CD8-positive, alpha-beta memory T cell (primary cell): ENCODE measurements around the gene ADAM12. TPM values are rescaled to one million over a fixed set of nuclear protein-coding genes. Genes with fewer than 3 reads are reported as not detected.
A peak's percentile ranks its signal among the peaks of the same experiment; 100 is the strongest.

Source experiments
- CTCF ChIA-PET: fragments of 350-600 bp; sonication (Branson Sonifier 250); formaldehyde crosslinking; loops from one replicate; lab custom pipeline; 2021; ENCODE audit warnings: antibody characterized with exemption; lab: Charles Lee
- POLR2A ChIA-PET: fragments of 350-600 bp; sonication (Branson Sonifier 250); formaldehyde crosslinking; loops from one replicate; lab custom pipeline; 2021; ENCODE audit warnings: antibody characterized with exemption; lab: Charles Lee
- DNase-seq, 5 donors: peaks; one replicate each; pipeline versions ENCODE4 v3.0.0 to v3.0.0-alpha.2; 2020 to 2022; ENCODE audit warnings: mixed read lengths in 1 of 5
- H3K27ac ChIP-seq: one replicate; pipeline ENCODE4 v1.7.0; 2013; ENCODE audit warnings: low read depth, mild to moderate bottlenecking, low read length, moderate library complexity
- H3K27me3 ChIP-seq: 2 replicates; pipeline ENCODE4 v1.7.0; 2013; ENCODE audit warnings: low read length, mild to moderate bottlenecking; ENCODE audit not compliant: insufficient read depth, poor library complexity, severe bottlenecking
- H3K36me3 ChIP-seq: 2 replicates; pipeline ENCODE4 v1.7.0; 2013; ENCODE audit warnings: mild to moderate bottlenecking, low read length, moderate library complexity; ENCODE audit not compliant: insufficient read depth
- H3K4me1 ChIP-seq: 2 replicates; pipeline ENCODE4 v1.7.0; 2013; ENCODE audit warnings: mild to moderate bottlenecking, low read length, moderate library complexity; ENCODE audit not compliant: insufficient read depth
- H3K4me3 ChIP-seq: 2 replicates; pipeline ENCODE4 v1.7.0; 2013; ENCODE audit warnings: mild to moderate bottlenecking, low read length
- H3K9me3 ChIP-seq: 2 replicates; pipeline ENCODE4 v1.7.0; 2013; ENCODE audit warnings: mild to moderate bottlenecking, low read length
- H3K27ac Mint-ChIP-seq, 8 donors: one replicate each; pipeline ENCODE4 v1.8.0; 2020 to 2021; ENCODE audit warnings: mixed read lengths in 8 of 8, mild to moderate bottlenecking in 6 of 8, inconsistent platforms in 3 of 8, moderate library complexity in 3 of 8
- H3K27me3 Mint-ChIP-seq, 2 donors: one replicate each; pipeline ENCODE4 v1.8.0; 2020 to 2021; ENCODE audit warnings: mixed read lengths in 2 of 2, mild to moderate bottlenecking in 1 of 2, moderate library complexity in 1 of 2
- H3K36me3 Mint-ChIP-seq, 3 donors: one replicate each; pipeline ENCODE4 v1.8.0; 2020 to 2021; ENCODE audit warnings: mixed read lengths in 3 of 3, inconsistent platforms in 1 of 3, mild to moderate bottlenecking in 1 of 3
- H3K4me1 Mint-ChIP-seq, 3 donors: one replicate each; pipeline ENCODE4 v1.8.0; 2020 to 2021; ENCODE audit warnings: mixed read lengths in 3 of 3, inconsistent platforms in 1 of 3, mild to moderate bottlenecking in 1 of 3
- H3K4me3 Mint-ChIP-seq, 7 donors: one replicate each; pipeline ENCODE4 v1.8.0; 2020 to 2021; ENCODE audit warnings: mixed read lengths in 7 of 7, mild to moderate bottlenecking in 6 of 7, moderate library complexity in 4 of 7, inconsistent platforms in 2 of 7
- H3K9me3 Mint-ChIP-seq, 5 donors: one replicate each; pipeline ENCODE4 v1.8.0; 2020 to 2022; ENCODE audit warnings: mixed read lengths in 5 of 5, mild to moderate bottlenecking in 3 of 5, moderate library complexity in 2 of 5, inconsistent platforms in 1 of 5
- polyA plus RNA-seq: library from polyadenylated mRNA; unstranded; fragments of 300-500 nt; fragmentation: Illumina TruSeq; gene quantifications from one replicate; pipeline ENCODE4 v1.2.3, GENCODE V29; 2021
- total RNA-seq, 2 experiments: library from RNA; stranded (reverse); gene quantifications; one replicate each; pipeline ENCODE4 v1.2.3, GENCODE V29; 2021

ADAM12 gene
- total and polyA plus RNA-seq, 3 experiments from 2014 or later: 0.11 to 6.4 (median 0.31) TPM

DNA sequence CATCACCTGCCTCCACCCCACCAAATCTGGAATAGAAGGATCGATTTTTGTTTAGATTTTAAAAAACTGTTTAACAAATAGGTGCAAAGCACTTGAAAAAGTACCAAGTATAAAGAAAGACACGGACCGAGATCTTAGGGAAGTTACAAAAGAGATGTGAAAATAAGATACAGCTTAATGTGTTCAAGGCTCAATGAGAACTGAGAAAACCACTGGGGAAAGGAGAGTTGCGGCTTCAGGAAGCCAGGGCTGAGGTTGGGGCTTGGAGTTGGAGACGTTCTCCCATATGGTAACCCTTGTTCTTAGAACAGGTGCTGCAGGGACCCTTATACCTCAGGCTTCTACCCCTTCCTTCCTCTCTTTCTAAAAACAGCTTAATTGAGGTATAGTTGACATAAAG, 351.8 kb downstream of the ADAM12 start:
- peak overlapping the region in 1 of 8 donors; percentile 4 for H3K27ac Mint-ChIP-seq
- H3K9me3 ChIP-seq: no peaks in the 10 kb centered on the region
- H3K36me3 Mint-ChIP-seq: peaks cover 0 to 4% (median 0%) of the 10 kb centered on the region in 3 donors
- H3K36me3 ChIP-seq: no peaks in the 10 kb centered on the region
- POLR2A ChIA-PET: no interaction called here
- CTCF ChIA-PET: no interaction called here
- H3K4me3 Mint-ChIP-seq: no peak overlapping the region
- H3K4me1 Mint-ChIP-seq: peaks cover 1 to 5% (median 3%) of the 10 kb centered on the region in 3 donors
- H3K27me3 Mint-ChIP-seq: peaks cover 0 to 3% of the 10 kb centered on the region in 2 donors
- peaks cover 0 to 11% (median 0%) of the 10 kb centered on the region in 5 donors for H3K9me3 Mint-ChIP-seq
- no peak overlapping the region for H3K4me3 ChIP-seq
- no peaks in the 10 kb centered on the region for H3K27me3 ChIP-seq
- no peak for DNase-seq
- no peak overlapping the region for H3K27ac ChIP-seq
- no peaks in the 10 kb centered on the region for H3K4me1 ChIP-seq

DNA sequence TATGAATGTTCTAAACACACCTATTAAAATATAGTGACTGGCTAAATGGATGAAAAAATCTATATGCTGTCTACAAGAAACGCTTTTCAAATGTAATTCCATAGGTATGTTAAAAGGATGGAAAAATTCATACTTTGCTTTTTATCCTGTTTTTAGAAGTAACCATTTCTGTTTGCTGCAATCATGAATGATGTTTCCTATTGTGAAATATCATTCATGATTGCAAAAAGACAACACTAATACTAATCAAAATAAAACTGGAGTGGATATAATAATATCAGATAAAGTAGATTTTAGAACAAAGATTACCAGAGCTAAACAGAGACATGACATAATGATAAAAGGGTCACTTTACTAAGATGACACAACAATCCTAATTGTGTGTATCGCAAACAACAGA, 353.7 kb downstream of the ADAM12 start:
- peaks cover 0 to 11% (median 2%) of the 10 kb centered on the region in 5 donors for H3K9me3 Mint-ChIP-seq
- CTCF ChIA-PET: no interaction called here

DNA sequence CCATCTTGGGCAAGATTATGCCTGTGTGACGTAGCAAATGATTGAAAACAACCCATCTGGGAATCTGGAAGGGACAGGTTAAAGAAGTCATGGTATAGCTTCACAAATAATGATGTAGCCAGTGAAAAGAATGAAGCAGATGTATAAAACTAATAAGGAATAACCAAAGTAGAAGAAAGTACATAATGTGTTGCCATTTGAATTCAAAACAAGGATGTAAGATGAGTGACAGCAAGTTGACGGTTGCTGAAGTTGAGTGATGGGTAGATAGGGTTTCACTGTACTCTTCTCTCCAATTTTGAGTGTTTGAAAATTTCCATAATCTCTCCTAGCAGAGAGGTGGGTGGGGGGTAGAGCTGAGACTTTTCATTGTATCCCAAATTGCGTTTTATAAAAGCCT, 358.3 kb downstream of the ADAM12 start:
- Mint-ChIP-seq H3K4me3 (no peak overlapping the region), H3K9me3 (peaks cover 2 to 18% (median 4%) of the 10 kb centered on the region in 5 donors), H3K4me1 (no peaks in the 10 kb centered on the region), H3K27me3 (peaks cover 0 to 3% of the 10 kb centered on the region in 2 donors), H3K27ac (no peak overlapping the region), H3K36me3 (peaks cover 0 to 18% (median 3%) of the 10 kb centered on the region in 3 donors)
- Histone ChIP-seq H3K4me3 (no peak overlapping the region), H3K27me3 (no peaks in the 10 kb centered on the region), H3K4me1 (no peaks in the 10 kb centered on the region), H3K36me3 (no peaks in the 10 kb centered on the region), H3K27ac (no peak overlapping the region), H3K9me3 (no peaks in the 10 kb centered on the region)
- no peak for DNase-seq
- ChIA-PET POLR2A (no interaction called here), CTCF (no interaction called here)

More for the DNA sequence above, 353.7 kb downstream of the ADAM12 start:
- H3K27ac ChIP-seq: no peak overlapping the region
- Mint-ChIP-seq H3K27ac (no peak overlapping the region), H3K4me1 (no peaks in the 10 kb centered on the region), H3K27me3 (peaks cover 0 to 3% of the 10 kb centered on the region in 2 donors), H3K4me3 (no peak overlapping the region), H3K36me3 (peaks cover 0 to 6% (median 0%) of the 10 kb centered on the region in 3 donors)
- H3K9me3 ChIP-seq: no peaks in the 10 kb centered on the region
- H3K4me1 ChIP-seq: no peaks in the 10 kb centered on the region
- no peaks in the 10 kb centered on the region for H3K27me3 ChIP-seq
- POLR2A ChIA-PET: no interaction called here
- no peak overlapping the region for H3K4me3 ChIP-seq
- DNase-seq: no peak
- no peaks in the 10 kb centered on the region for H3K36me3 ChIP-seq

- no peak overlapping the region for H3K4me3 ChIP-seq
- ChIA-PET CTCF (no interaction called here), POLR2A (no interaction called here)
- H3K4me1 Mint-ChIP-seq: no peaks in the 10 kb centered on the region
- H3K27me3 ChIP-seq: no peaks in the 10 kb centered on the region
- no peak for DNase-seq
- no peak overlapping the region for H3K4me3 Mint-ChIP-seq
- H3K4me1 ChIP-seq: no peaks in the 10 kb centered on the region
- H3K9me3 Mint-ChIP-seq: peaks cover 2 to 12% (median 7%) of the 10 kb centered on the region in 5 donors
- H3K27ac ChIP-seq: no peak overlapping the region
- no peak overlapping the region for H3K27ac Mint-ChIP-seq
- H3K27me3 Mint-ChIP-seq: peaks cover 0 to 1% of the 10 kb centered on the region in 2 donors
- H3K36me3 Mint-ChIP-seq: peaks cover 0 to 14% (median 5%) of the 10 kb centered on the region in 3 donors
- no peaks in the 10 kb centered on the region for H3K36me3 ChIP-seq
- no peaks in the 10 kb centered on the region for H3K9me3 ChIP-seq
Observed at GRCh38 chr10:126027692-126028091, 360.6 kb downstream of the ADAM12 start.

DNA sequence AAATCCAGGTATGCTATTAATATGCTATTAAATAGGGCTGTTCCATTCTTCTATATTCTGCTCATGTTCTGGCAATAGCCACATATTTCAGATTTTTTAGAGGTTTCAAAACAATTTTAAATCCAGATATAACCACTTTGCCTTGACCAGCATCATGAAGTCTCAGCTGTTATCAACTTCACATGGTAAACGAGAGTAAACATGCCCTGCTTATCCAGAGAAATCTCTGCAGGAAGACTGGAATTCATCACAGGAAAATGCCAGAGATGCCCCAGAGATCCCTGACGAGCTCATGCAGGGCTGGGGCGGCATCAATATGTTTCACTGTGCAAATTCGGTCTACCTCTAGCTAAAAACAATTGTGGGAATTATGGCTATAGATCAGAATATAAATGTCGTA, 365.4 kb downstream of the ADAM12 start:
- no peaks in the 10 kb centered on the region for H3K27me3 ChIP-seq
- H3K4me3 ChIP-seq: no peak overlapping the region
- H3K36me3 Mint-ChIP-seq: peaks cover 0 to 6% (median 2%) of the 10 kb centered on the region in 3 donors
- H3K9me3 Mint-ChIP-seq: peaks cover 0 to 5% (median 3%) of the 10 kb centered on the region in 5 donors
- H3K36me3 ChIP-seq: no peaks in the 10 kb centered on the region
- H3K27ac ChIP-seq: no peak overlapping the region
- no peak overlapping the region for H3K27ac Mint-ChIP-seq
- no peaks in the 10 kb centered on the region for H3K4me1 ChIP-seq
- ChIA-PET CTCF (no interaction called here), POLR2A (no interaction called here)
- H3K27me3 Mint-ChIP-seq: peaks cover 1 to 5% of the 10 kb centered on the region in 2 donors
- DNase-seq: no peak
- no peak overlapping the region for H3K4me3 Mint-ChIP-seq
- no peaks in the 10 kb centered on the region for H3K9me3 ChIP-seq
- H3K4me1 Mint-ChIP-seq: no peaks in the 10 kb centered on the region

GRCh38 chr10:126021833-126022500, 366.3 kb downstream of the ADAM12 start:
- Mint-ChIP-seq H3K4me1 (no peaks in the 10 kb centered on the region), H3K27ac (no peak overlapping the region), H3K9me3 (peaks cover 0 to 5% (median 3%) of the 10 kb centered on the region in 5 donors), H3K36me3 (peaks cover 0 to 6% (median 2%) of the 10 kb centered on the region in 3 donors), H3K27me3 (peaks cover 1 to 5% of the 10 kb centered on the region in 2 donors), H3K4me3 (no peak overlapping the region)
- ChIA-PET POLR2A (no interaction called here), CTCF (no interaction called here)
- no peak overlapping the region for H3K4me3 ChIP-seq
- no peaks in the 10 kb centered on the region for H3K36me3 ChIP-seq
- no peaks in the 10 kb centered on the region for H3K9me3 ChIP-seq
- H3K4me1 ChIP-seq: no peaks in the 10 kb centered on the region
- H3K27ac ChIP-seq: no peak overlapping the region
- H3K27me3 ChIP-seq: no peaks in the 10 kb centered on the region
- DNase-seq: no peak

- no peak for DNase-seq
- H3K27me3 ChIP-seq: no peaks in the 10 kb centered on the region
- Mint-ChIP-seq H3K27me3 (peaks cover 1 to 8% of the 10 kb centered on the region in 2 donors), H3K36me3 (peaks cover 0 to 6% (median 0%) of the 10 kb centered on the region in 3 donors), H3K4me1 (peaks cover 0 to 10% (median 7%) of the 10 kb centered on the region in 3 donors), H3K9me3 (no peaks in the 10 kb centered on the region), H3K27ac (peak overlapping the region in 1 of 8 donors; percentile 14), H3K4me3 (no peak overlapping the region)
- no peaks in the 10 kb centered on the region for H3K9me3 ChIP-seq
- no peaks in the 10 kb centered on the region for H3K4me1 ChIP-seq
- no peaks in the 10 kb centered on the region for H3K36me3 ChIP-seq
- ChIA-PET CTCF (no interaction called here), POLR2A (no interaction called here)
- H3K27ac ChIP-seq: no peak overlapping the region
- no peak overlapping the region for H3K4me3 ChIP-seq
Observed at GRCh38 chr10:126017961-126018560, 370.2 kb downstream of the ADAM12 start.

DNA sequence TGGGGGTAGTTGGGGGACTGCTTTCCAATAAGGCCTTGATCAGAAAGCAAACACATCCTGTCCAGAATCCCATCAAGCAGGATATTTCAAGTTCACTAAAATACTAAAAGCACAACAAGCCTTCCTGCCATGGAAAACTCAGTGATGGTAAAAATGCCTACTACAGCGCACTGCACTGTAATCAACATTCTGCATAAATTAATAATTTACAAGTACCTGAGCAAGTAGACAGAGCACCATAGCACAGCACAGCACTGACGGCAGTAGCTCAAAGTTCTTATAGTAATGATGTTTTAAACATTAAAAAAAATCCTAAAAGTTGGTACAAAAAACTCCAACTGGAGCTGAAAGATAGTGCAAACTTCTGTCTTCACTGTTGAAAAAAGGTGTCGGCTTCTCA, 371.4 kb downstream of the ADAM12 start:
- POLR2A ChIA-PET: no interaction called here
- Histone ChIP-seq H3K4me1 (no peaks in the 10 kb centered on the region), H3K9me3 (no peaks in the 10 kb centered on the region), H3K36me3 (no peaks in the 10 kb centered on the region), H3K4me3 (no peak overlapping the region), H3K27ac (no peak overlapping the region), H3K27me3 (no peaks in the 10 kb centered on the region)
- Mint-ChIP-seq H3K4me3 (no peak overlapping the region), H3K9me3 (no peaks in the 10 kb centered on the region), H3K27ac (peak overlapping the region in 2 of 8 donors; percentile 3 to 37), H3K36me3 (peaks cover 0 to 6% (median 0%) of the 10 kb centered on the region in 3 donors), H3K4me1 (peaks cover 3 to 21% (median 12%) of the 10 kb centered on the region in 3 donors), H3K27me3 (peaks cover 2 to 8% of the 10 kb centered on the region in 2 donors)
- CTCF ChIA-PET: no interaction called here
- no peak for DNase-seq
